HEK293T (cell line): ENCODE data around the gene EPSTI1.

Experiments
- CTCF ChIA-PET: fragments of 350-600 bp; formaldehyde crosslinking; extraction: SDS; loops from one replicate; lab custom pipeline; 2021; ENCODE audit warnings: antibody characterized with exemption, inconsistent platforms; lab: Yijun Ruan, JAX
- POLR2A ChIA-PET: fragments of 350-600 bp; formaldehyde crosslinking; extraction: SDS; loops from one replicate; lab custom pipeline; 2020; ENCODE audit warnings: antibody characterized with exemption, inconsistent platforms; lab: Yijun Ruan, JAX
- DNase-seq: peaks from one replicate; pipeline ENCODE4 v3.0.0; 2012; ENCODE audit warnings: mixed read lengths; ENCODE audit errors: extremely low spot score
- ARNT ChIP-seq: fragments of 450-650 bp; IDR thresholded peaks from 2 replicates; pipeline ENCODE4 v1.6.1; 2017; ENCODE audit warnings: mild to moderate bottlenecking
- BHLHE40 ChIP-seq: fragments of 450-650 bp; IDR thresholded peaks from 2 replicates; pipeline ENCODE4 v1.6.1; 2016; ENCODE audit warnings: mild to moderate bottlenecking, moderate library complexity, borderline replicate concordance
- CTBP1 ChIP-seq: fragments of 450-650 bp; IDR thresholded peaks from 2 replicates; pipeline ENCODE4 v1.6.1; 2016; ENCODE audit warnings: borderline replicate concordance
- ELF4 ChIP-seq: fragments of 450-650 bp; IDR thresholded peaks from 2 replicates; pipeline ENCODE4 v1.6.1; 2017; ENCODE audit warnings: antibody characterized with exemption
- FOXA1 ChIP-seq: fragments of 450-650 bp; IDR thresholded peaks from 2 replicates; pipeline ENCODE4 v1.6.1; 2016; ENCODE audit warnings: mild to moderate bottlenecking
- FOXK2 ChIP-seq: fragments of 450-650 bp; IDR thresholded peaks from 2 replicates; pipeline ENCODE4 v1.6.1; 2016; ENCODE audit warnings: mild to moderate bottlenecking
- FOXM1 ChIP-seq: fragments of 450-650 bp; IDR thresholded peaks from 2 replicates; pipeline ENCODE4 v1.6.1; 2017; ENCODE audit warnings: mild to moderate bottlenecking, borderline replicate concordance
- HDGF ChIP-seq: fragments of 450-650 bp; IDR thresholded peaks from 2 replicates; pipeline ENCODE4 v1.6.1; 2017; ENCODE audit warnings: antibody characterized with exemption, borderline replicate concordance
- L3MBTL2 ChIP-seq: fragments of 450-650 bp; conservative IDR thresholded peaks from 2 replicates; pipeline ENCODE4 v1.6.1; 2016; ENCODE audit warnings: mild to moderate bottlenecking
- LEF1 ChIP-seq: fragments of 450-650 bp; IDR thresholded peaks from 2 replicates; pipeline ENCODE4 v1.6.1; 2017; ENCODE audit warnings: mild to moderate bottlenecking, borderline replicate concordance
- NFRKB ChIP-seq: fragments of 450-650 bp; IDR thresholded peaks from 2 replicates; pipeline ENCODE4 v1.6.1; 2016; ENCODE audit warnings: mild to moderate bottlenecking, moderate library complexity
- SP1 ChIP-seq: fragments of 450-650 bp; IDR thresholded peaks from 2 replicates; pipeline ENCODE4 v1.6.1; 2017
- SUZ12 ChIP-seq: fragments of 450-650 bp; IDR thresholded peaks from 2 replicates; pipeline ENCODE4 v1.6.1; 2016; ENCODE audit warnings: mild to moderate bottlenecking
- TARDBP ChIP-seq: fragments of 450-650 bp; IDR thresholded peaks from 2 replicates; pipeline ENCODE4 v1.6.1; 2016
- ZNF384 ChIP-seq: fragments of 450-650 bp; IDR thresholded peaks from 2 replicates; pipeline ENCODE4 v1.6.1; 2016
- TF ChIP-seq, protein P1 (sequence below): fragments of 450-650 bp; IDR thresholded peaks from 2 replicates; pipeline ENCODE4 v1.6.1; 2016

Gene EPSTI1

DNA sequence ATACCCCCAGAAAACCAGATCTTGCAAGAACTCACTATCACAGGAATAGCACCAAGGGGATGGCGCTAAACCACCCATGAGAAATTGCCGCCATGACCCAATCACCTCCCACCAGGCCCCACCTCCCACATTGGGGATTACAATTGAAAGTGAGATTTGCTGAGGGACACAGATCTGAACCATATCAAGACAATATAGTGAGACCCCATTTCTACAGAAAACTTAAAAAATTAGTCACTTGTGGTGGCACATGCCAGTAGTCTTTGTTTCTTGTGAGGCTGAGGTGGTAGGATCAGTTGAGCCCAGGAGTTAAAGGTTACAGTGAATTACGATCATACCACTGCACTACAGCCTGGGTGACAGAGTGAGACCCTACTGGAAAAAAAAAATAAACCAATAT is 41.0 kb upstream of the EPSTI1 start:
- POLR2A ChIA-PET, result no interaction called here
- TF ChIP-seq FOXM1 (no peak), FOXA1 (no peak), LEF1 (no peak), SP1 (no peak)
- CTCF ChIA-PET, result no interaction called here
- DNase-seq, result no peak

DNA sequence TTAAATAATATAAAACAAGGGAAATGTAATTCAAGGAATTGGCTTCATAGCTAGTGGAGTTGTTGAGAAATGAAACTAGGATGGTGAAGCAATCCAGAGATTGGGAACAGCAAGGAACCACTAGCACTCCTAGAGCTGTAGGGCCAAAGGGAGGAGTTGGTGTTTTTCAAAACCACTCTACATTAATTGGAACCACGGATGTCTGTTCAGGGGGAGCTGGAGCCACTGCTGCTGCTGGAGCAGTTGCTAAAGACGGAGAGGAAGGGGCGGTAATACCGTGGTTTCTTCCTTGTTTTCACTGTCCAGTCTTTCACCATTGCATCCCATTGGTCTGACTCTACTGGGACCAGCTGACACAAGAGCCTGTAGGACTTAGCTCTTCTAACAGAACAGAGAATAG is 39.8 kb upstream of the EPSTI1 start:
- TF ChIP-seq ELF4 (no peak), ARNT (no peak), FOXA1 (no peak), LEF1 (no peak), SP1 (no peak), HDGF (no peak), FOXK2 (no peak), TARDBP (no peak), NFRKB (no peak), FOXM1 (no peak), BHLHE40 (no peak), ZNF384 (no peak), L3MBTL2 (no peak), CTBP1 (no peak)
- TF ChIP-seq, protein P1, sequence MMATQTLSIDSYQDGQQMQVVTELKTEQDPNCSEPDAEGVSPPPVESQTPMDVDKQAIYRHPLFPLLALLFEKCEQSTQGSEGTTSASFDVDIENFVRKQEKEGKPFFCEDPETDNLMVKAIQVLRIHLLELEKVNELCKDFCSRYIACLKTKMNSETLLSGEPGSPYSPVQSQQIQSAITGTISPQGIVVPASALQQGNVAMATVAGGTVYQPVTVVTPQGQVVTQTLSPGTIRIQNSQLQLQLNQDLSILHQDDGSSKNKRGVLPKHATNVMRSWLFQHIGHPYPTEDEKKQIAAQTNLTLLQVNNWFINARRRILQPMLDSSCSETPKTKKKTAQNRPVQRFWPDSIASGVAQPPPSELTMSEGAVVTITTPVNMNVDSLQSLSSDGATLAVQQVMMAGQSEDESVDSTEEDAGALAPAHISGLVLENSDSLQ, result no peak
- ChIA-PET POLR2A (no interaction called here), CTCF (no interaction called here)
- no peak for DNase-seq

DNA sequence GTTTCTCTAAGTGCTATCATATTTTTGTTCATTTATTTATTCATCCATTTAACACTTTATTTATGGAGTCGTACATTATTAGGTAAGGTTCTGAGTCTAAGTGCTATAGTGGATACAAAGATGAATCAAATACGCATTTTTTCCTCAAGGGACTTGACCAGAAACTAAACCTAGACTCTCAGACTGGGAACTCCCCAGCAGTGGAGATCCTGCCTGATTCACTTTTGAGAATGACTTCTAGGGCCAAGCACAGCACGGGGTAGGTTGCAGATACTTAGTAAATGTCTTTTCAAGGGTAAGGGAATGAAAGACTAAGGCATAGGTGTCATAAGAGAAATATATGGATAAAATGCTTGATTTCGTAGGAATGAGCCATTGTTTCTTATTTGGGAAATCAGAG is 38.5 kb upstream of the EPSTI1 start:
- no peak for DNase-seq
- CTCF ChIA-PET, result no interaction called here
- TF ChIP-seq FOXK2, result no peak
- TF ChIP-seq FOXA1, result no peak
- no peak for TF ChIP-seq TARDBP
- POLR2A ChIA-PET, result no interaction called here

DNA sequence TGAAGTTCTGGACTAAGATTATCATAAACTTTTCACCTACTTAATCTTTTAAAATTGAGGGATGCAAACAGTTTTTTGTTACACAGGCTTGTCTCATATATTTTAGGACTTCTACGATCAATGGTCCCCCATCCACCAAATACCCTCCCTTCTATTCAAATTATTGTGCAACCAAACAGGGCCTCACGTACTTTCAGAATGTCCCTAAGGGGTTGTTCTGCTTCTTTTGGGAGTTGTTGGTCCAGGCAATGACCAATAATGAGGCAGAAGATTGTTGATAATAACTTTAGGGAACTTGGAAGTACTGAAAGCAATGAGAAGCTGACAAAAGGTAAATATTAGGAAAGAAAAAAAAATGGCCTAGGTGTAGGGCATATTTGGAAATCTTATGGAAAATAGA is 34.2 kb upstream of the EPSTI1 start:
- CTCF ChIA-PET, result no interaction called here
- TF ChIP-seq LEF1, result no peak
- no peak for TF ChIP-seq HDGF
- TF ChIP-seq ARNT, result no peak
- TF ChIP-seq FOXM1, result no peak
- no peak for TF ChIP-seq SUZ12
- no peak for TF ChIP-seq NFRKB
- TF ChIP-seq, protein P1, result no peak
- TF ChIP-seq L3MBTL2, result no peak
- no peak for TF ChIP-seq SP1
- no peak for TF ChIP-seq FOXA1
- POLR2A ChIA-PET, result no interaction called here
- no peak for DNase-seq

DNA sequence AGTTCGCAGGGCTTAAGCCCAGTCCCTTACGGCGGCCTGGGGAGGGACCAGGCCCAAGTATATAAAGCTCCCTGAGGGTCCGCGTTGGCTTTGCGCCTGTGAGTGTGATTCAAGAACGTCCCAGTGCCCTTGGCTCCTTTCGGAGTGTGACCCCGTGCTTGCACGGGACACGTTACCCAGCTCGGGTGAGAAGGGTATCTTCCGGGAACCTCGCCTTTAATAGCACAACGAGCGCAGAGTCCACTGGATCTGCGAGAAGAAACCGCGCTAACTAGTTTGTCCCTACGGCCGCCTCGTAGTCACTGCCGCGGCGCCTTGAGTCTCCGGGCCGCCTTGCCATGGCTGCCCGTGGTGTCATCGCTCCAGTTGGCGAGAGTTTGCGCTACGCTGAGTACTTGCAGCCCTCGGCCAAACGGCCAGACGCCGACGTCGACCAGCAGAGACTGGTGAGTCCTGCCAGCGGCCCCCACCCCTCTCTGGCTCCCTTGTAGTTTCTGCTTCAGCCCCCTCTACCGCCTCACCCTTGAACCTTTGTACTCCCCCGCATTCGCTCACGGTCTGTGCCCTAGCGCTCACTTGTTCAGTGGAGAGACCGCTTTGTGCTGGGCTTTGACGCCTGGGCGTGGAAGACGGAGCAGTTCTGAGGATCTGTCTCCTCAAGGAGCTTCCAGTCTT is 31.4 kb upstream of the EPSTI1 start, which contains the start of gene DNAJC15:
TSS of gene DNAJC15 (plus strand) at position 298 of the 675 bp plus-strand sequence. CDS start at position 339, 41 bp downstream.
- POLR2A ChIA-PET, result no interaction called here

DNA sequence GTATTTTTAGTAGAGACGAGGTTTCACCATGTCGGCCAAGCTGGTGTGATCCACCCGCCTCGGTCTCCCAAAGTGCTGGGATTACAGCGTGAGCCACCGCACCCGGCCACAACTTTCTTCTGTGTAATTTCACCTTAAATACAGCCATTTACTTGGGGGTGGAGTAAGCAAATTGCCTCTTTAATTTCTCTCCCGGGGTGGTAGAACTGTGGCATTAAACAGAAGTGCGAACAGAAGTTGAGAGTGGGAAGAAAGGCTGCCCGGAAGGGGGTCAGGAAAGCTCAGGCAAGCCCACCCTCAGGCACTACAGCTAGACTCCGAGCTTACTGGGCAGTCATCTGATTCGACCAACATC is 30.9 kb upstream of the EPSTI1 start:
- TF ChIP-seq ZNF384, result no peak
- no peak for TF ChIP-seq FOXK2
- TF ChIP-seq FOXM1, result no peak
- TF ChIP-seq SP1, result no peak
- TF ChIP-seq BHLHE40, result no peak
- TF ChIP-seq NFRKB, result no peak
- TF ChIP-seq HDGF, result no peak
- TF ChIP-seq SUZ12, result no peak
- TF ChIP-seq ELF4, result no peak
- TF ChIP-seq CTBP1, result no peak
- no peak for TF ChIP-seq L3MBTL2
- POLR2A ChIA-PET, result no interaction called here
- no peak for DNase-seq
- CTCF ChIA-PET, result no interaction called here

More for the DNA sequence above, 31.4 kb upstream of the EPSTI1 start, which contains the start of gene DNAJC15:
- TF ChIP-seq CTBP1 (no peak), HDGF (no peak), LEF1 (no peak), FOXM1 (no peak), SP1 (no peak), NFRKB (no peak), ELF4 (no peak), ZNF384 (no peak), SUZ12 (no peak), ARNT (no peak), FOXK2 (no peak), TARDBP (no peak), L3MBTL2 (no peak), BHLHE40 (no peak), FOXA1 (no peak)
- TF ChIP-seq, protein P1, result no peak
- CTCF ChIA-PET, result no interaction called here
- no peak for DNase-seq
